ENCODE results near the gene FSTL5.

The FSTL5 gene

GRCh38 chr4:161936625-161937550 is 226.9 kb downstream of the FSTL5 start:
- no peak for DNase-seq

- no peak for DNase-seq
Observed at GRCh38 chr4:161931089-161931488, 232.7 kb downstream of the FSTL5 start.

- DNase-seq = no peak
Observed at GRCh38 chr4:161929956-161930355, 233.8 kb downstream of the FSTL5 start.

- DNase-seq = no peak
Observed at GRCh38 chr4:161926033-161926828, 237.6 kb downstream of the FSTL5 start.

- DNase-seq = no peak
Observed at GRCh38 chr4:161920304-161921052, 243.3 kb downstream of the FSTL5 start.

DNA sequence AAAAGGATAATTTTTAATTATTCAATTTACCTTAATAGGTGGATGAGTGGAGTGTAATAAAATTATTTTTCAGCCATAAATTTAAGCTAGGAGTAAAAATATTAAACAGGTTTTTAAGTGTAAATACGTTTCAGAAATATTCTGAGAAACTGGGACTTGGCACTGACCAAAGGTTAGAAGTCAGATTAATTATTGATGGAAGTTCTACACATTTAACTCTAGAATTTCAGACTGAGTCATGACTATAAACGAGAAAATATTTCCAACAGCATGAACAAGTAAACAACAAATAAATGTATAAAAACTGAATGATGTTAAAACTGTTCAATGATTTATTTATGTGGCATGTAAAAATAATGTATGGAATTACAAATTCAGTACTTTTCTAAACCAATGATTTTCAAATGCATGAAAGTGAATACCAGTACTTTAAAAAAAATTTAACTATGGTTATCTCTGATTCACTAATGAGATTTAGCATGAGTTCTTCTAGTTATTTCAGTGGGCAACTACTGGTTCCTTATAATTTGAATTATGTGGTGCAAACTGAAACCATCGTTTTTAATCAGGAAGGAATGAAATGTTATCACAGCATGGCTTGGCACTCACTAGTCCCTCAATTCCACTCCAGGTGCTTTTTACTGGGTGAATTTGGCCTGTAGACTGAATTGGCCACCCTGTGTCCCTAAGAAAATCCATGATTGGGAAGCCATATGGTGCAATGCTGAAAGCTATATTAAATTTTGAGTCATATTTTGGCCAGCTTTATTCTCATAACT is 244.2 kb downstream of the FSTL5 start:
- DNase-seq = no peak

- no peak for DNase-seq
Observed at GRCh38 chr4:161916035-161916434, 247.8 kb downstream of the FSTL5 start.

- DNase-seq = no peak
Observed at GRCh38 chr4:161907590-161907955, 256.2 kb downstream of the FSTL5 start.

GRCh38 chr4:161906836-161907589 is 256.8 kb downstream of the FSTL5 start:
- no peak for DNase-seq

DNA sequence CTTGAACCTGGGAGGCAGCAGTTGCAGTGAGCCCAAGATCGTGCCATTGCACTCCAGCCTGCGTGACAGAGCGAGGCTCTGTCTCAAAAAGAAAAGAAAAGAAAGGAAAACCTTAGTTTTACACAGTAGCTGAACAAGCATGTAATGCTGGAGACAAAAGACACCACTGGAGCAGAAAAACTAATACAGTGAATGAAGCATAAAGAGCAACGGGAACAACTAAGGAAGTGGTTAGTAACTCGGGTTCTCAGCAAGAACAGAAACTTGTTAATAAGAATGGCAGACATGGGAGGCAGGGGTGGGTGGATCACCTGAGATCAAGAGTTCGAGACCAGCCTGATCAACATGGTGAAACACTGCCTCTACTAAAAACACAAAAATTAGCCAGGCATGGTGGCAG is 263.7 kb downstream of the FSTL5 start:
- no peak for DNase-seq

DNA sequence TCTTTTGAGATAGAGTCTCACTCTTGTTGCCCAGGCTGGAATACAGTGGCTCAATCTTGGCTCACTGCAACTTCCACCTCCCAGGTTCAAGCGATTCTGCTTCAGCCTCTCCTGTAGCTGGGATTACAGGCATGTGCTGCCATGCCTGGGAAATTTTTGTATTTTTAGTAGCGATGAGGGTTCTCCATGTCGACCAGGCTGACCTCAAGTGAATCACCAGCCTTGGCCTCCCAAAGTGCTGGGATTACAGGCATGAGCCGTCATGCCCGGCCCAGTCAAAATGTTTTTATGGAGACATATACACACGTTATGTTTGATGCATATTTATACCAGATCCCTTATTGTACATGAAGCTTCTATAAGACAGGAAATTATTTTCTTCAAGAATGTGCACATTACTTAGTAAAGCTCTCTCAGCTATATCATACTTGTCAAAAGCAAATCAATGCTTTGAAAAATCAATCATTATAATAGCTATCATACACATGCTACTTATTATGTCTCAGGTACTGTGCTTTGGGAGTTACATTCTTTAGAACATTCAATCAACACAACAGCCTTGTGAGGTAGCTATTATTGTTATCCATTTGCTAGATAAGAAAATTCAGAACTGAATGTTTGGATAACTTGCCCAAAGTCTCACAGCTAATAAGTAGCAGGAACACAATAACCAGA is 269.2 kb downstream of the FSTL5 start:
- no peak for DNase-seq

DNA sequence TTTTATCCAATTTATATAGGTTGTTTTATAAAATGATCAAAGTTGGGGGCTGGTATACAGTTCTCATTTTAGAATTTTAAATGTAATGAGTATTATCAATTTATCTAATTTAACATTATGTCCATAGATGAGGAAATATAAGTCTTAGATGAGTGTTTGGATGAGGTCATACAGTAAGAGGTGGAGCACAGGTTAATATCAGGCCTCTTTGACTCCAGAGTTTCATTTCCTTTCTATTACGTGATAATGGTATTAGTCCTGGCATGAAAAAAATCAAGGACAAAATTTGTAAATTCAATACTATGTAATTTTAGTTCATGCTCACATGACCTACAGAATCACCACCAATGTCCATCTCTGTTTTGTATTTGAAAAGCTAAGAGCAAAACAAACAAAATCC is 269.8 kb downstream of the FSTL5 start:
- no peak for DNase-seq

GRCh38 chr4:161893566-161893965 is 270.2 kb downstream of the FSTL5 start:
- DNase-seq = no peak

- peak in 1 of 3 donors; percentile 1 for DNase-seq
Observed at GRCh38 chr4:161892951-161893350, 270.8 kb downstream of the FSTL5 start.

DNA sequence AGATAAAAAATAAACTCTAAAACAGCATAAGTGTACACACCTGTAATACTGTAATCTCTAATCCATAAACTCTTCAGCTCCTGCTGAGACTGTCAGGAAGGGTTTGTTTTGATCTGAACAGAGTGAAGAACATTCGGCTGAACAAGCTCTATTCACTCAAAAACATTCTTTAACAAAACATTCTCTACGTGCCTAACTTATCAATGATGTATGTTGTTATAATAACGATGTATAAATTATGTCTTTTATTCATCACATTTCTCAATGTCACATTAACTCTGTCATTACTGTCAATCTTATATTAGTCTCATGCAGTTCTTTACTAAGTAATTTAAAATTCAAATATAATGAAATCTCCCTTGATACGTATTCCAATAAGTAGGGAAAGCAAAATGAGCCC is 280.6 kb downstream of the FSTL5 start:
- no peak for DNase-seq

DNA sequence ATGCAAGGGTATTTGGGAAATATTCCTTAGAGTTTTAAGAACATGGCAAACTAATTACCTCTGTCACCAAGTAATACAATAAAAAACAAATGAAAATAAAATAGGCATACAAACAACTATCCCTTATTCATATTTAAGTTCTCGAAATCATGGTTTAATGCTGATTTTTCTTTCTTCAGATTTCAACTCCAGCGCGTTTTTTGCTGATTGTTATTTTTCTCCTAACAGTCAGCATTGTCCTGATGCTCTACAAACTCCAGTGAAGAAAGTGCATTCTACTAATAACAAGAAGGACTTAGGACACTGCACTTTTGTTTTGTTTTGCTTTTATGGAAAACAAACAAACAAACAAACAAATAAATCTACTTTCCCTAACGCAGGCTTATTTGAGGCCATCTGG is 282.4 kb downstream of the FSTL5 start:
- DNase-seq = no peak

DNA sequence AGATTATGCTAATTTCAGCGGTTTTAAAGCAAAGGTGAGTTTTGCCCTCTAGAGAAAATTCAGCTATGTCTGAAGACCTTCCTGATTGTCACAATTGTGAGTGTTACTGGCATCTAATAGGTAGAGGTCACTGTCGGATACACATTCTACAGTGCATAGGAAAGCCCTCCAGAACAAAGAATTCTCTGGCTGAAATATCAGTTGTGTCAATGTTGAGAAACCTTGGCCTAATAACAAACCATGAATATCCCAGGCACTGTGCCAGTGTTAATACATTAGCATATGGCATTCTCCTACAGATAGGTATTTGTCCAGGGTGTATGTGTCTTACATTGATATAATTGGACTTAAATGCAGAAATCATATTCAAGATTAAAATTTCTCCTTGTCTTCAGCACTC is 294.3 kb downstream of the FSTL5 start:
- no peak for DNase-seq

DNA sequence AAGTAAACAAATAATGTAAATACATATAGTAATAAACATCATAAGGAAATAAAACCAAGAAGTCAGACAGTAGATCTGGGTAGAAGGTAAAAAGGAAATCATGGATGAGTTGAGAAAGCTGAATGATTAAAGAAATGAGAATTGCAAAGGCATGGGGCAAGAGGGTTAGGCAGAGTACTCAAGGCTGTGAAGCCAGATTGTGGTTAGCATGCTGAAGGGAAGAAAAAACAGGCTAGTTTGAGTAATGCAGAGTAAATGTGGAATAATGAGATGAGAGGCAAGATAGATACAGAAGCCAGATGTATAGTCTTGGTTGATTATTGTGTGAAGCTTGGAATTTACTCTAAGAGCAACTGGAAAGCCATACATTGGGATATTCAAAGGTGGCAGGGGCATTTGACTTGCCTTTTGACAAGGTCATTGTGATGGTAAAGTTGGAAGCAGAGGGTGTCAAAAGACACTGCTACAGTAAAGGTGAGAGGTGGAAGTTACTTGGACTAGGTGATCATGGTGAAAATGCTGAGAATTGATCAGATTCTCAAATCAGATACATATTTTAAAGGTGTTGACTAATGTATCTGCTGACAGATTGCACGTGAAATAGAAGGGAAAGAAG is 307.0 kb downstream of the FSTL5 start:
- no peak for DNase-seq

DNA sequence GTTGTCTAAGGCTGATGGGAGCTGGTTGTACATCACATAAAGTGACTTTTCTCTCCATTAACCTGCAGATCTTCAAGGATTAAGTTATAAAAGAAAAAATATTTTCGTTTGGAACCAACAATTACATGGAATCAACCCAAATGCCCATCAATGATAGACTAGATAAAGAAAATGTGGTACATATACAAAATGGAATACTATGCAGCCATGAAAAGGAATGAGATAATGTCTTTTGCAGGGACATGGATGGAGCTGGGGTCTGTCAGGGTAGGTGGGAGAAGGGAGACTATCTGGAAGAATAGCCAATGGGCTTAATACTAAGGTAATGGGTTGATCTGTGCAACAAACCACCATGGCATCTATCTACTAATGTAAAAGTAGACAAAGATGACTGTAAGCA is 313.2 kb downstream of the FSTL5 start:
- DNase-seq = no peak

DNA sequence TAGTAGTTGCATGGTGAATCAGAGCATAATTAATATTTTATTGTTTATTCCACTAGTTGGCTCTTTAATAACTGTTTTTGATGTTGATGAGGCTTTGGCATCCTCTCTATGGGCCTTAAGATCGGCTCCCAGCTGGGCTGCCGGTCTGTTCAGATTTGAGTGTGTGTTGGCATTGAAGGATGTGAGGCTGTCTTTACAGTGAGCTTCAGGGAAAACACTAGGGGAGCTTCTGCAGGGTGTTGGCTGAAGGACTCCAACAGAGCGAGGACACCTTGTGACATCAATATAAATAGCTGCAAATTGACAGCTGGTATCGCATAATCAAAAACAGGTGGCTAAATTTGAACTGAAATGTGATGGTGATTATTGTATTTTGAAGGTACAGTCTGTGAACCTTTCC is 322.0 kb downstream of the FSTL5 start:
- DNase-seq = no peak

- no peak for DNase-seq
Observed at GRCh38 chr4:161829591-161829990, 334.2 kb downstream of the FSTL5 start.

All from suppressor macrophage treated with lipopolysaccharide for 1 hour (primary cell).